ENCODE measurements around the gene SFXN1. TPM values are rescaled to one million over a fixed set of nuclear protein-coding genes. Genes with fewer than 3 reads are reported as not detected.

The SFXN1 gene
- total RNA-seq, 1 experiment from 2014 or later, result 61.4 TPM

DNA sequence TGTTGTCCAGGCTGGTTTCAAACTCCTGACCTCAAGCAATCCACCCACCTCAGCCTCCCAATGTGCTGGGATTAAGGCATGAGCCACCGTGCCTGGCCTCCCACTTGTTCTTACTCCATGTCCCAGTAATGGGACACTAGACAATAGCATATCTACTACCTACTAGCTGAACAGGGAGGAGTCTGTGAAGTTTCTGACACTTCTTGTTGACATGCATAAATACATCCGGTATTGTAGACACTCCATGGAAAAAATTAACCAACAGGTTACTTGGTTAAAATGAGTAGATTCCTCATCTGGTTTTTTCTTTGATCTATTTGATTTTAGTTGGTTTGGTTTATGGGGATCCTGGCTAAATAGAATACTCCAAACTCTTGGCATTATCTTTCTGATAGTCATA, 88.3 kb downstream of the SFXN1 start:
- H3K9me2 ChIP-seq (ENCODE audit: insufficient read depth), result no peaks in the 10 kb centered on the region
- intact Hi-C loops (cut with micrococcal nuclease; ENCODE audit: unreplicated experiment), result no loop called here
- no peaks in the 10 kb centered on the region for H3F3A ChIP-seq (ENCODE audit: insufficient read depth, low read depth)
- no peak overlapping the region for H3K4me2 ChIP-seq
- H3K9me3 ChIP-seq (ENCODE audit: insufficient read depth, low read depth), result no peaks in the 10 kb centered on the region
- H3K27me3 ChIP-seq (ENCODE audit: insufficient read depth, low read depth), result peaks cover 93% of the 10 kb centered on the region
- CTCF ChIA-PET, result no interaction called here
- H3K79me2 ChIP-seq (ENCODE audit: low read depth), result no peaks in the 10 kb centered on the region
- BruUV-seq (replicated peaks), result no TSS peak
- no peak for DNase-seq
- H4K20me1 ChIP-seq (ENCODE audit: insufficient read depth), result no peaks in the 10 kb centered on the region
- H3K36me3 ChIP-seq (ENCODE audit: low read depth), result no peaks in the 10 kb centered on the region
- no peak overlapping the region for H2AFZ ChIP-seq
- TF ChIP-seq EZH2 (IDR thresholded peaks at IDR 0.05; ENCODE audit: low read depth), result no peak
- TF ChIP-seq, protein P1, sequence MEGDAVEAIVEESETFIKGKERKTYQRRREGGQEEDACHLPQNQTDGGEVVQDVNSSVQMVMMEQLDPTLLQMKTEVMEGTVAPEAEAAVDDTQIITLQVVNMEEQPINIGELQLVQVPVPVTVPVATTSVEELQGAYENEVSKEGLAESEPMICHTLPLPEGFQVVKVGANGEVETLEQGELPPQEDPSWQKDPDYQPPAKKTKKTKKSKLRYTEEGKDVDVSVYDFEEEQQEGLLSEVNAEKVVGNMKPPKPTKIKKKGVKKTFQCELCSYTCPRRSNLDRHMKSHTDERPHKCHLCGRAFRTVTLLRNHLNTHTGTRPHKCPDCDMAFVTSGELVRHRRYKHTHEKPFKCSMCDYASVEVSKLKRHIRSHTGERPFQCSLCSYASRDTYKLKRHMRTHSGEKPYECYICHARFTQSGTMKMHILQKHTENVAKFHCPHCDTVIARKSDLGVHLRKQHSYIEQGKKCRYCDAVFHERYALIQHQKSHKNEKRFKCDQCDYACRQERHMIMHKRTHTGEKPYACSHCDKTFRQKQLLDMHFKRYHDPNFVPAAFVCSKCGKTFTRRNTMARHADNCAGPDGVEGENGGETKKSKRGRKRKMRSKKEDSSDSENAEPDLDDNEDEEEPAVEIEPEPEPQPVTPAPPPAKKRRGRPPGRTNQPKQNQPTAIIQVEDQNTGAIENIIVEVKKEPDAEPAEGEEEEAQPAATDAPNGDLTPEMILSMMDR (conservative IDR thresholded peaks at IDR 0.05), result no peak
- no peaks in the 10 kb centered on the region for H3K4me1 ChIP-seq (replicated peaks; ENCODE audit: insufficient read depth)
- POLR2A ChIA-PET (ENCODE audit: unreplicated experiment), result no interaction called here
- no peak overlapping the region for H3K4me3 ChIP-seq
- no peak overlapping the region for H3K27ac ChIP-seq

DNA sequence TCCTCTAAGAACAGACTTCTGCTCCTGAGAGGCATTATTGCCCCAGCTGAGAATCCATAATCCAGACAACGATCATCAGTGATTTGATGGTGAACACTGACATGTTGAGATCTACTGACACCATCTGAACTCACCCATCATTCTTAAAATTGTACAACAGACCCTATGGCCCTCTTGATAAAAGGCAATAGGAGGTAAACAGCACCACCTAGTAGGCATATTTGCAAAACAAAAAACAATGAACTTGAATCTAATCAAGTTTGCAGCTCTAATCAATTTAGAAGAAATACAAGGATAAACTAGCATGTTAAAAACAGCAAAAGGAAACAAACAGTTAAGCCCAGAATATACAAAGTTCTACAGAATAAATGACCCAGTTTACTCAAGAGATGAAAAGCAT, 89.6 kb downstream of the SFXN1 start:
- H3K27ac ChIP-seq, result no peak overlapping the region
- POLR2A ChIA-PET (ENCODE audit: unreplicated experiment), result no interaction called here
- no peak overlapping the region for H3K4me3 ChIP-seq
- intact Hi-C loops (cut with micrococcal nuclease; ENCODE audit: unreplicated experiment), result no loop called here
- H3K9me2 ChIP-seq (ENCODE audit: insufficient read depth), result no peaks in the 10 kb centered on the region
- BruUV-seq (replicated peaks), result no TSS peak
- no peak for DNase-seq
- no peaks in the 10 kb centered on the region for H4K20me1 ChIP-seq (ENCODE audit: insufficient read depth)
- no peak overlapping the region for H2AFZ ChIP-seq
- CTCF ChIA-PET, result interaction anchor here (0.7 kb wide), 1 partner anchor 1268 kb away, joined by 7 read pairs; no protein-coding TSS in a partner anchor
- no peaks in the 10 kb centered on the region for H3K9me3 ChIP-seq (ENCODE audit: insufficient read depth, low read depth)
- no peak overlapping the region for H3K4me2 ChIP-seq
- no peak for TF ChIP-seq EZH2 (IDR thresholded peaks at IDR 0.05; ENCODE audit: low read depth)
- TF ChIP-seq, protein P1 (conservative IDR thresholded peaks at IDR 0.05), result no peak
- peaks cover 93% of the 10 kb centered on the region for H3K27me3 ChIP-seq (ENCODE audit: insufficient read depth, low read depth)
- no peaks in the 10 kb centered on the region for H3F3A ChIP-seq (ENCODE audit: insufficient read depth, low read depth)
- H3K36me3 ChIP-seq (ENCODE audit: low read depth), result no peaks in the 10 kb centered on the region
- H3K79me2 ChIP-seq (ENCODE audit: low read depth), result no peaks in the 10 kb centered on the region
- H3K4me1 ChIP-seq (replicated peaks; ENCODE audit: insufficient read depth), result no peaks in the 10 kb centered on the region

DNA sequence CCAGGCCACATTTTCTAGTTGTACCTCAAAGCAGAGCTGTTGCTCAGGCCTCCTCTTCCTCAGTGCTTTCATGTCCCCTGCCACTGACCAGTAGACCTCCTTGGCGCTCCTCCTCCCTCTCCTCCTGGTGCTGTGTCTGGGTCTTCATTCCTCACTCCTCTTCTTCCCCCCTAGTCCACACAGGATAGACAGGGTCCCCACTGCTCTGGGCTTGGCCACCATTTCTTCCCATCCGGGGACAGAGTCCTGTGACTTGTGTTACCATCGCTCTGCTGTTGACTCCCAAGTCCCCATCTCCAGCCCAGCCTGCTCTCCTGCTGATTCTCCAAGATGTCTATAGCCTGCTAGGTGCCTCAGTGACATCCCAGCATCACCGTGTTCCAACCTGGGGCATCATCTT, 91.3 kb downstream of the SFXN1 start:
- POLR2A ChIA-PET (ENCODE audit: unreplicated experiment), result no interaction called here
- Histone ChIP-seq H3K36me3 (ENCODE audit: low read depth) (no peaks in the 10 kb centered on the region), H3K27me3 (ENCODE audit: insufficient read depth, low read depth) (peaks cover 98% of the 10 kb centered on the region), H3K27ac (no peak overlapping the region), H3K9me3 (ENCODE audit: insufficient read depth, low read depth) (no peaks in the 10 kb centered on the region), H3K9me2 (ENCODE audit: insufficient read depth) (no peaks in the 10 kb centered on the region), H3K79me2 (ENCODE audit: low read depth) (no peaks in the 10 kb centered on the region), H3K4me1 (replicated peaks; ENCODE audit: insufficient read depth) (no peaks in the 10 kb centered on the region), H3K4me2 (no peak overlapping the region), H4K20me1 (ENCODE audit: insufficient read depth) (no peaks in the 10 kb centered on the region), H3F3A (ENCODE audit: insufficient read depth, low read depth) (no peaks in the 10 kb centered on the region), H2AFZ (no peak overlapping the region), H3K4me3 (no peak overlapping the region)
- no peak for TF ChIP-seq EZH2 (IDR thresholded peaks at IDR 0.05; ENCODE audit: low read depth)
- TF ChIP-seq, protein P1 (conservative IDR thresholded peaks at IDR 0.05), result no peak
- CTCF ChIA-PET, result no interaction called here
- DNase-seq, result no peak
- BruUV-seq (replicated peaks), result no TSS peak
- intact Hi-C loops (cut with micrococcal nuclease; ENCODE audit: unreplicated experiment), result no loop called here
